T-cell (primary cell): ENCODE results near the gene BAIAP2. TPM values are rescaled to one million over a fixed set of nuclear protein-coding genes. Genes with fewer than 3 reads are reported as not detected.

Experiments used
- ATAC-seq, 4 experiments: fragments of 200-7000 bp in 3 of 4; fragments of 150-1000 bp in 1 of 4; cut with Tn5 transposase; replicated peaks in 1 of 4; 1 replicate in 3 of 4; 2 replicates in 1 of 4; pipeline ENCODE4 v1.10.0; 2021; ENCODE audit warnings: moderate library complexity in 3 of 4, mild to moderate bottlenecking in 2 of 4, moderate number of reproducible peaks in 1 of 4
- CTCF ChIA-PET, 2 donors: fragments of 300-600 bp; sonication (Branson Sonifier 250); formaldehyde crosslinking; loops; one replicate each; lab custom pipeline; 2022; ENCODE audit warnings: antibody characterized with exemption in 2 of 2; lab: Charles Lee
- POLR2A ChIA-PET, 2 donors: fragments of 300-600 bp; sonication (Branson Sonifier 250); formaldehyde crosslinking; loops; one replicate each; lab custom pipeline; 2022; ENCODE audit warnings: antibody characterized with exemption in 2 of 2; lab: Charles Lee
- DNase-seq, 35 experiments: peaks; one replicate each; pipeline versions ENCODE4 v3.0.0 to v3.0.0-alpha.2; 2013 to 2023
- H3K27ac ChIP-seq: one replicate; pipeline ENCODE4 v1.5.1; 2013; ENCODE audit warnings: low read length
- H3K27me3 ChIP-seq, 2 experiments: replicated peaks in 1 of 2; 1 replicate in 1 of 2; 2 replicates in 1 of 2; pipeline versions ENCODE4 v1.6.1 to v1.7.0; 2013; ENCODE audit warnings: low read length in 1 of 2, mixed read lengths in 1 of 2; ENCODE audit not compliant: control insufficient read depth in 2 of 2, insufficient read depth in 2 of 2; ENCODE audit errors: extremely low read depth in 1 of 2
- H3K36me3 ChIP-seq, 2 donors: 1 replicate in 1 of 2; 2 replicates in 1 of 2; pipeline versions ENCODE4 v1.6.1 to v1.7.0; 2013; ENCODE audit warnings: low read length in 1 of 2; ENCODE audit not compliant: control insufficient read depth in 2 of 2, insufficient read depth in 1 of 2; ENCODE audit errors: extremely low read depth in 1 of 2
- H3K4me1 ChIP-seq, 2 experiments: 1 replicate in 1 of 2; 2 replicates in 1 of 2; pipeline versions ENCODE4 v1.6.1 to v1.7.0; 2013; ENCODE audit warnings: low read length in 2 of 2, mixed read lengths in 1 of 2; ENCODE audit not compliant: insufficient read depth in 2 of 2, control insufficient read depth in 1 of 2; ENCODE audit errors: extremely low read depth in 1 of 2
- H3K4me3 ChIP-seq, 2 donors: 1 replicate in 1 of 2; 2 replicates in 1 of 2; pipeline versions ENCODE4 v1.5.1 to v1.7.0; 2013; ENCODE audit warnings: mild to moderate bottlenecking in 2 of 2, low read length in 1 of 2, moderate library complexity in 1 of 2; ENCODE audit not compliant: control insufficient read depth in 1 of 2; ENCODE audit errors: extremely low read depth in 1 of 2
- H3K9me3 ChIP-seq: 2 replicates; pipeline ENCODE4 v1.7.0; 2013
- H3K27ac Mint-ChIP-seq, 2 donors: one replicate each; pipeline ENCODE4 v1.8.0; 2020 to 2021; ENCODE audit warnings: mild to moderate bottlenecking in 2 of 2, mixed read lengths in 2 of 2
- H3K27me3 Mint-ChIP-seq, 2 donors: one replicate each; pipeline ENCODE4 v1.8.0; 2021 to 2022; ENCODE audit warnings: mixed read lengths in 2 of 2
- H3K36me3 Mint-ChIP-seq: one replicate; pipeline ENCODE4 v1.8.0; 2021; ENCODE audit warnings: mixed read lengths
- H3K4me1 Mint-ChIP-seq, 3 donors: one replicate each; pipeline ENCODE4 v1.8.0; 2020 to 2022; ENCODE audit warnings: mixed read lengths in 3 of 3, mild to moderate bottlenecking in 1 of 3
- H3K4me3 Mint-ChIP-seq, 3 donors: one replicate each; pipeline ENCODE4 v1.8.0; 2020 to 2022; ENCODE audit warnings: mild to moderate bottlenecking in 3 of 3, mixed read lengths in 3 of 3, moderate library complexity in 3 of 3
- H3K9me3 Mint-ChIP-seq, 3 donors: one replicate each; pipeline ENCODE4 v1.8.0; 2020 to 2022; ENCODE audit warnings: mixed read lengths in 3 of 3
- WGBS: methylation state at CpG from one replicate; pipeline ENCODE4 v1.1.5; 2013; ENCODE audit warnings: missing lambda C conversion rate; ENCODE audit not compliant: insufficient coverage; 5-methylcytosine and 5-hydroxymethylcytosine counted together
- total RNA-seq, 35 experiments: library from RNA in 6 of 35; stranded (reverse) in 6 of 35; fragments of 120-200 nt in 1 of 35; gene quantifications; one replicate each; pipeline versions ENCODE4 v1.2.1 to v1.2.4 and lab custom pipeline; 2013 to 2026

BAIAP2 gene
- total RNA-seq, 5 donors from 2014 or later (not counting 1 experiment from before 2014, with no cell fraction given), result 6.3 to 12.0 (median 10.1) TPM

GRCh38 chr17:81164371-81165245 is 129.7 kb downstream of the BAIAP2 start:
- H3K4me1 ChIP-seq, result peaks cover 0 to 23% of the 10 kb centered on the region in 2 experiments
- ATAC-seq, result no peak
- H3K4me1 Mint-ChIP-seq, result peaks cover 0 to 22% (median 1%) of the 10 kb centered on the region in 3 donors
- H3K4me3 ChIP-seq, result no peak overlapping the region
- no peaks in the 10 kb centered on the region for H3K36me3 Mint-ChIP-seq
- H3K9me3 Mint-ChIP-seq, result no peaks in the 10 kb centered on the region
- POLR2A ChIA-PET, result no interaction called here
- CTCF ChIA-PET, result no interaction called here
- H3K4me3 Mint-ChIP-seq, result peak overlapping the region in 2 of 3 donors; percentile 41 to 58
- H3K27me3 ChIP-seq, result peaks cover 0 to 83% of the 10 kb centered on the region in 2 experiments
- 73% methylated on average over 15 of the region's 19 CpGs for WGBS
- H3K36me3 ChIP-seq, result no peaks in the 10 kb centered on the region
- H3K27ac ChIP-seq, result no peak overlapping the region
- H3K9me3 ChIP-seq, result no peaks in the 10 kb centered on the region
- peaks cover 11 to 27% of the 10 kb centered on the region in 2 donors for H3K27me3 Mint-ChIP-seq
- peak overlapping the region in 1 of 2 donors; percentile 49 for H3K27ac Mint-ChIP-seq
- no peak for DNase-seq

GRCh38 chr17:81165246-81166032 is 130.5 kb downstream of the BAIAP2 start, which contains the start of gene PVALEF:
PVALEF (plus strand) TSS chr17:81165507; CDS start chr17:81181227, 15,720 bp downstream.
- H3K4me3 ChIP-seq, result peak within 1 kb of the TSS in 1 of 2 donors; percentile 27
- Mint-ChIP-seq H3K27me3 (peaks cover 11 to 27% of the 10 kb centered on the region in 2 donors), H3K4me1 (peaks cover 0 to 21% (median 1%) of the 10 kb centered on the region in 3 donors), H3K9me3 (no peaks in the 10 kb centered on the region), H3K27ac (peak within 1 kb of the TSS in 1 of 2 donors; percentile 49), H3K4me3 (peak within 1 kb of the TSS; percentile 13 to 60 (median 58)), H3K36me3 (no peaks in the 10 kb centered on the region)
- ATAC-seq (peak in 3 of 4 experiments; percentile 17 to 28 (median 18)), DNase-seq (peak in 1 of 35 experiments; percentile 2)
- no peak within 1 kb of the TSS for H3K27ac ChIP-seq
- H3K4me1 ChIP-seq, result peaks cover 0 to 16% of the 10 kb centered on the region in 2 experiments
- POLR2A ChIA-PET, result no interaction called here
- no peaks in the 10 kb centered on the region for H3K9me3 ChIP-seq
- CTCF ChIA-PET, result no interaction called here
- WGBS, result 38% methylated on average over 44 of the region's 46 CpGs
- no peaks in the 10 kb centered on the region for H3K36me3 ChIP-seq
- peaks cover 0 to 78% of the 10 kb centered on the region in 2 experiments for H3K27me3 ChIP-seq

GRCh38 chr17:81166033-81166492 is 131.1 kb downstream of the BAIAP2 start, which contains the start of gene AATK:
AATK (minus strand) TSS chr17:81166221; CDS start chr17:81165992, 229 bp downstream.
- Histone ChIP-seq H3K27ac (no peak within 1 kb of the TSS), H3K9me3 (no peaks in the 10 kb centered on the region), H3K4me1 (peaks cover 0 to 10% of the 10 kb centered on the region in 2 experiments), H3K27me3 (peaks cover 0 to 78% of the 10 kb centered on the region in 2 experiments), H3K4me3 (peak within 1 kb of the TSS in 1 of 2 donors; percentile 27), H3K36me3 (no peaks in the 10 kb centered on the region)
- Mint-ChIP-seq H3K4me3 (peak within 1 kb of the TSS; percentile 13 to 60 (median 58)), H3K9me3 (no peaks in the 10 kb centered on the region), H3K36me3 (no peaks in the 10 kb centered on the region), H3K27ac (no peak within 1 kb of the TSS), H3K4me1 (peaks cover 0 to 15% (median 1%) of the 10 kb centered on the region in 3 donors), H3K27me3 (peaks cover 9 to 25% of the 10 kb centered on the region in 2 donors)
- ChIA-PET CTCF (no interaction called here), POLR2A (no interaction called here)
- ATAC-seq (peak in 2 of 4 experiments; percentile 25 to 33), DNase-seq (peak in 1 of 35 experiments; percentile 1)
- 1% methylated on average over 27 of the region's 62 CpGs for WGBS

Other genes with a start within 250 kb of the BAIAP2 start
- 10 to 100 TPM; 25.0 to 48.9 (median 43.2) TPM for gene CHMP6, start 43.3 kb upstream of the BAIAP2 start, total RNA-seq
- gene PVALEF, start 130.4 kb downstream of the BAIAP2 start, total RNA-seq, result not detected
- gene AATK, start 131.1 kb downstream of the BAIAP2 start, total RNA-seq, result 10 to 100 TPM in 1 of 5 donors, under 1 TPM in 4; 0.63 to 11.1 (median 0.72) TPM
- gene CEP131, start 187.8 kb downstream of the BAIAP2 start, total RNA-seq, result 10 to 100 TPM in 3 of 5 donors, 1 to 10 TPM in 2; 9.0 to 15.8 (median 11.2) TPM
- 100 to 1,000 TPM in 3 of 5 donors, 10 to 100 TPM in 2; 73.8 to 169 (median 161) TPM for gene TEPSIN, start 203.9 kb downstream of the BAIAP2 start, total RNA-seq
- gene NDUFAF8, start 204.2 kb downstream of the BAIAP2 start, total RNA-seq, result 10 to 100 TPM; 35.0 to 60.8 (median 51.2) TPM